COLO829 (cell line): ENCODE measurements around the gene LMOD1.
"Not testable (repeated sequence)": the region's sequence is repeated elsewhere in the genome, so short reads cannot be mapped to it uniquely, and the experiment has no call there.

Source experiments
- DNase-seq: peaks from one replicate; pipeline ENCODE4 v3.0.0; 2012; ENCODE audit warnings: low spot score

Gene LMOD1

DNA sequence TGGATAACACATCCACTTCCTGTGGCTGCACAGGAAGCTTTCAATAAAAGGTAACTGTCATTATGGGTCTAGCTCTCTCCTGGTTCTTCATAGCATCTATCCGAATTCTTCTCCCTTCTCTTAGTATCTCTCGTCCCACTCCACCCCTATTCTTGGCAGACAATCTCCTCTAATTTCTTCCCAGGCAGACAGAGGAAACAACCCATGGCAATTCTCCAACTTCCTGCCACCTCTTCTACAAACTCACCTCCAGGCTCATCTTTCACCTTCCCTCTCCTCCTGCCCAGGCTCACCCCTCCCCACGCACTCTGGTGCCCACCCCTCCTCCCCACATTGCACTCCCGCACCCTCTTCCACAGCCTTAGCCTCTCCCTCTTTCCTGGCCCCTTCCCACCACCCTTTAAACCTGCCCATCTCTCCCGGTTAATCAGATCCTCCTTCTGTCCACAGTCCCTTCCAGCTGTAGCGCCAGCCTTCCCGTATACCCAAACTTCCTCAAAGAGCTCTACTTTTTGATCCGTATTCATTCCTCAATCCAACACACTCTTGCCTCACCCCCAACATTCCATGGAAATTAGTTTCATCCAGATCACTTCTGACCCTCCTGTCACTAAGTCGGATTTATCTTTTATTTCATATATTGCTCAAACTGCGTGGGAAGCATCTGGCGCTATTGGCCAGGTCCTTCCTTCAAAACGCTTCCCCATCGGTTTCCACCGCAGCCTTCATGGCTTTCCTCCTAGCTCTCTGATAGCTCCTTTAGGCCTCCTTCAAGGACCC, 31.7 kb downstream of the LMOD1 start:
- DNase-seq = no peak

DNA sequence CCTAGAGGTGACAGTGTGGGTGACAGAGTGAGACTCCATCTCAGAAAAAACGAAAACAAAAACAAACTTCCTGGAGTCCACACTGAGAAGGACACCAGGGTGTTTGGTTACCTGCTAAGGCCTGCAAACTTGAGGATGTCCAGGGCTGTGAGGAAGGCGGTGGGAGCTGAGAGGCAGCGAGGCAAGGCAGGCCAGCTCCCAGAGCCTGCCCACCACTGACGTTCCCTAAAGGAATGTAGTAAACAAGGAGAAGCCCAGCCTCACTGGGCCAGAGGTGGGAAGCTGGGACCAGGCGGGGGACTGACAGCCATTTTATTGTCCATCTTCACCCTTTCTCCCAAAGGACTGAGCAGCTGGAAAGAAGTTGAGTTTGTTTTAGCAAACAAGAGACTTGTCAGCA, 33.5 kb downstream of the LMOD1 start:
- DNase-seq = no peak

DNA sequence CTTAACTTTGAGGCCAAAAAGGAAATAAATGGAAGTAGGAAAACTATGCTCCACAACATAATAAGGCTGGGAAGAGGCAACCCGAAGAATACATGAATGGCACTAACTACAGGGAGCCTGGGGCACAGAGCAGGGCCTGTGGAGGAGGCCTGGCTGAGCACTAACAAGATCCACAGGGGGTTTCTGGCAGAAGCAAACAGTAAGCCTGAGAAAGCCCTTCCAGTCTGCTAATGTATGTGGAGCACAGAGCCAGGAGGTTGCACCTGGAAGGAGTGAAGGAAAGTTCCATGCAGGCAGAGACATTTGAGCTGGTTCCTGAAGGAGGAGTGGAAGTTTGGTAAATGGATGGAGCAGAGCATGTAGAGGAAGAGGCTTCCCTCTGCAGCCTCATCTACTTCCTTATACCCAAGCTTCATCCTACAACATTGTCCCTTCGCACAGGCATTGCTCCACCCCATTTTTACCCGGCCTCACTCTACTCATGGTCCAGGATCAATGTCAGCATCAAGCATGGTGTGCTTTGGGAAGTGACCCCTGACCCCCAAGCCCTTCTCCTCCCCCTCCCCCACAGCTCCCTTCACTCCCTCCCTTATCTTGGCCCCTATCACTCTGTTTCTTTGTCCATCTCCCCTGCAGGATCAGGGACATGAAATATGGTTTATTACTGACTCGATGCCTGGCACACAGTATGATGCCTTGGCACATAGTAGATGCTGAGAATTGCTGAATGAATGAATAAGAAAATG, 34.3 kb downstream of the LMOD1 start:
- DNase-seq = no peak

DNA sequence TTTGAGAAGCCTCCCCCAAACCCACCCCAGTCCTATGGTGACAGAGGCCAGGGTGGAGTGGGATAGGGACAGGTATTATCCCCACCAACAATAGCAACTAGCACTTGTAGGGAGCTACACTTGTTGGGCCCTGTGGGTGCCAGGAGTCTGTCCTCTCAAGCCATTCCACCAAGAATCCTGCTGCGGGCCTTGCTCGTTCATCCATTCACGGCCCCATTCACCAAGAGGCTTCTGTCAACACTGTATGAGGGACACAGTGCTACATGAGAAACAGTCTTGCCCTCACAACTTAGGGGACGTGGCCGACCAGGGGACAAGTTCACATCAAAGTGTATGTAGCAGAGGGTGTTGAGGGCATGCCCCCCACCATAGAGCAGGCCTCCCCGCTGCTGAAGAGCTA, 38.7 kb downstream of the LMOD1 start:
- no peak for DNase-seq

DNA sequence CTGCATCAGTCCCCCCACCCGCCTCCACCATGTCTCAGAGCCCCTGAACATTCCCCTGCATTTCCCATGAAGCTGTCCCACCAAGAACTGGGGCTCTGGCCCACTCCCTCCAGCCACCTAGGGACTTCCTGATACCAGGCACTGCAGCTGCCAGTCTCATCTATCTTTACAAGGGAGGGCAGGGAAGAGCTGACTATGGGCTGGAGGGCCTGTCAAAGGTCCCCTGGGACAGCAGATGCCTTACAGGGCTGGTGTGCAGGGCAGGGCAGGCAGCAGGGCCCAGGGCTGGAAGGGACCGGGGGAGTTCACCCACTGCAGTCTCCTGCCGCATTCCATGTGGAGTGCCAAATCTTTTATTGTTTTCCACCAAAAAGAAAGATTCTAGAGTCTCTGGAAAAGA, 40.0 kb downstream of the LMOD1 start:
- no peak for DNase-seq

DNA sequence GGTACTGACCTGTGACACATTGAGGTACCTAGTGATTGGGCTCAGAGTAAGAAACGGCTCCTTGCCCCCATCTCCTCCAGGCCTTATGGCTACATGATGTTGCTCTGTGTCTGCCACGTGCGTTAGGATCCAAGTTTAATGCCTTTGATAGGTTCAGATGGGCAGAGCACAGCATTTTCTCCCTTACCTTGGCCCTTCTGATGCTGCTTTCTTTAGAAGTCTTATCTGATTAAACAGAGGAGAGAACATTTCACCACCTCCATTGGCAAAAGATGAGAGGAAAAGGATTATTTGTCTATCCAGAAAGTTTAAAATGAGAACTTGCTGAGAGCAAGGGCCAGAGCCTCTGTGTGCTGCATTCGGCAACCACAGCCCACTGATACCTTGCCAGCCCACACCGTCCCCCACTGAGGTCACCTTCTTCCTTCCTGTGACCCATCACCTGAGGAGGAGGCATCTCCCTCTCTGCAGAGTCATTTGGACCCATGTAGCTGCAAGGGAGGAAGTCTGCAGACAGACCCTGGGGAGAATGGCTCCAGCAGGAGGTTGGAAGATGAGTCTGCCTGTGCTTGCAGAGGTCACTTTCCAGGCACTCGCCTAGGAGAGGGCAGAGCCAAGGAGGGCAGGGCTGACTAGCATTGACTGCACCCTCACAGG, 41.0 kb downstream of the LMOD1 start:
- no peak for DNase-seq

DNA sequence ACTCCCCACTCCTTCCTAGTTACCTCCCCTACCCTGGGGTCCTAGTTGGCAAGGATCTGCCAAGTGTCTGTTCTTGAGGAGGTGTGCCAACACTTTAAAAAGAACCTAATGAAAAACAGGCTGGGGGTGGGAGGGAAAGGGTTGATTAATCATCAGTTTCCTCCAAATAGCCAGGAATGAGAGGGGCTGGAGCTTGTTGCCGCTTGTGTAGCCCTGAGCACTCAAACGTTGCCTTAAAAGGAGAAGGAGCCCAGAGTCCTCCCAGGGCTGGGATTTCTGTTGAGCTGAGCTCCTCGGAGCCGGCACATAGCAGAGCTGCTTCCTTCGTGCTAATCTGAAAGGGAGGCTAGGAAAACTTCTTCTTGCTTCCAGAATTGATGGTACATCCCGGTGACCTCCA, 41.8 kb downstream of the LMOD1 start:
- DNase-seq = no peak

DNA sequence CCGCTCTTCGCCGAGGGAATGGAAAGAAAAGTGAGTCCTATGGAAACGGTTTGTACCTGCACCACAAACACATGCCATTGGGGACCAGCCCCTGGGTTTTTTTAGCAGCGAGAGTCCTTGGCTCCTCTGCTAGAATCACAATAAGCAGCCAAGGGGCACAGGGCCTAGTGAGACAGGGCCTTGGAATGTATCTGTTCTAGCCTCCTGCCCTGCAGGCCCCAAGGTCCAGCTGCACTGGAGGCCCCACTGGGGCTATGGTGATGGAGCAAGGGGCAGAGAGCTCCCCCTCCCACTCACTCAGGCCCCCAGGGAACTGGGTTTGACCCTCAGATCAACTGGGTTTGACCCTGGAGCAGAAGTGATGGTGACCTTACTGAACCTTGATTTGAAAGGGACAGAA, 43.2 kb downstream of the LMOD1 start:
- no peak for DNase-seq

DNA sequence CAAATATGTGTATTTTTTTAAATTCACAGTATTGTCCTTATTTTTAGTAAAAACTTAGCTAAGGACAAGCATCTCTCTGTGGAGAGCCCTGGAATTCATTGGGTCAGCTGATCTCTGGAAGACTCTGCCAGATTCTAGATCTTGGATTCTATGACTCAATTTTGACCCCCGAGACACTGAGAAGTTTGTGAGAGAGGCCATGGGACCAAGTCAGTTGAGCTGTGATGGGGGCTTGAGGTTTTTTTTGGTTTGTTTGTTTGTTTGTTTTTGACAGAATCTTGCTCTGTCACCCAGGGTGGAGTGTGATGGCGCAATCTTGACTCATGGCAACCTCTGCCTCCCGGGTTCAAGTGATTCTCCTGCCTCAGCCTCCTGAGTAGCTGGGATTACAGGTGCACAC, 44.1 kb downstream of the LMOD1 start:
- peak; percentile 60 for DNase-seq

DNA sequence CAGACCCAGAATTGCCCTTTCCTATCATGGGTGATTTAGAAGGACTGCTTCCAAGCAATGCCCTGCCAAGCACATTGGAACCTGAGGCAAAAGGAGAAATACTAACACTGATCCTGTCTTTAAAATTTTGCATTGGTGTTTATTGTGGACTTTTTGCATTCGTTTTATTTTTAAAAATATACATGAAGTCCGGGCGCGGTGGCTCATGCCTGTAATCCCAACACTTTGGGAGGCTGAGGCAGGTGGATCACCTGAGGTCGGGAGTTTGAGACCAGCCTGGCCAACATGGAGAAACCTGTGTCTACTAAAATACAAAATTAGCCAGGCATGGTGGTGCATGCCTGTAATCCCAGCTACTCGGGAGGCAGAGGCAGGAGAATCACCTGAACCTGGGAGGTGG, 45.3 kb downstream of the LMOD1 start:
- DNase-seq = not testable (repeated sequence)

DNA sequence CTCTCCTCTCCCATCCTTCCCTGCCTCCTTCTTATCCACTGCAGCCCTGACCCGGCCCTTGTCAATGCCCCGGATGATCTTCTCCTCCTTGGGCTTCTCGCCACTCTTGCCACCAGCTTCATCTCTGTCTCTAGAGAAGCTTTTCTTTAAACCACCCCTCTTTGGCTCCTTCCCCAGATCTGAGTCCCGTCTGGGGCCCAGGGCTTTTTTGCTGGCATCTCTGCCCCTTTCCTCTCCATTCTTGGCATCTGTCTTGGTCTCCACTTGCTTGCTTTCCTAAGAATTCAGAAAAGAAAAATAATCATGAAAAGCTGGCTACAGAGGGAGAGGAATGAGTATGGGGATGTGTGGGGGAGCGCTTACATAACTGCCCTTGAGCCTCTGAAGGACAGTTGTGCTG, 45.9 kb downstream of the LMOD1 start:
- DNase-seq = no peak

DNA sequence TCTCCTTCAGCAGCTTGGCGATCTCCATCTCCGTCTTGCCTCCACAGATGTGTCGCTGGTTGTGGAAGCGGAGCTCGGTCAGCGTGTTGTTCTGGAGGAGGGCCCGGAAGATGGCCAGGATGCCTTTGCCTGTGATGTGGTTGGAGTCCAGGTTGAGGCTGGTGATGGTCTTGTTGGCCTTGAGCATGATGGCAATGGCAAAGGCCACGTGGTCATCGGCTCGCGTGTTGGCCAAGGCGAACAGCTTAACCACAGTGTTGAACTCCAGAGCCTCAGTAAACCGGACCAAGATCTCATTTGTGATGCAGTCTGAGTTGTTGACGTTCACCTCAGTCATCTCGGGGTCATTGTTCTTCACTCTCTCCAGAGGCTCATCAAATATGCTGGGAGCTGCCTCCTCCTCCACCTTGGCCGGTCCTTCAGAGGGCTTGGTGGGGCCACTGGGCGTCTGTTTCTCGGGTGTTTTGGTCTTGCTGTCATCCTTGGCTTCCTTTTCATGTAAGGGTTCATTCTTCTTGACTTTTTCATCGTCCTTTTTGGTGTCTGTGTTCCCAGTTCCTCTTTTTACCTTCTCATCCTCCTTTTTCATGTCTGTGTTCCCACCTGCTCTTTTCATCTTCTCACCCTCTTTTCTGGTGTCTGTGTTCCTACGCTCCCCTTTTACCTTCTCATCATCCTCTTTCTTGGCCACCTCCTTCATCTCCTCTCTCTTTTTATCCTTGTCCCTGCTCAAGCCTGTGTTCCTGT, 46.5 kb downstream of the LMOD1 start:
- DNase-seq = no peak

DNA sequence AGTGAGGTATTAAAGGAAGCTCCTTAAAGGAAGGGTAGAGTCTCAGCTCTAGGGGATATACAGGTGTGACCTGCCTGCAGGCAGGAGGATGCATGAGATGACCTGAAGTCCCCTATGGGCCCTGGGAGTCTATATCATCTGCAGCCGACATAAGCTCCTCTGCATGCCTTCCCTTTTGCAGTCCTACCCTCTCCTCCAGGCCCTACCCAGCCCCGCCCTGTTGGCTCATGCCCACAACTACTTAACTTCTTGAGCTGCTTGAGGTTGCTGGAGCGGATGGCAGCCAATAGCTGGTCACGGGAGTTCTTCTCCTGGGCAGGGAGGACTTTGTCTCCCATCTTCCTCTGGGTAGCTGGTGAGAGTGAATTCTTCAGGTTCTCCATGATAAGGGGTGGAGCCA, 47.4 kb downstream of the LMOD1 start:
- DNase-seq = no peak

DNA sequence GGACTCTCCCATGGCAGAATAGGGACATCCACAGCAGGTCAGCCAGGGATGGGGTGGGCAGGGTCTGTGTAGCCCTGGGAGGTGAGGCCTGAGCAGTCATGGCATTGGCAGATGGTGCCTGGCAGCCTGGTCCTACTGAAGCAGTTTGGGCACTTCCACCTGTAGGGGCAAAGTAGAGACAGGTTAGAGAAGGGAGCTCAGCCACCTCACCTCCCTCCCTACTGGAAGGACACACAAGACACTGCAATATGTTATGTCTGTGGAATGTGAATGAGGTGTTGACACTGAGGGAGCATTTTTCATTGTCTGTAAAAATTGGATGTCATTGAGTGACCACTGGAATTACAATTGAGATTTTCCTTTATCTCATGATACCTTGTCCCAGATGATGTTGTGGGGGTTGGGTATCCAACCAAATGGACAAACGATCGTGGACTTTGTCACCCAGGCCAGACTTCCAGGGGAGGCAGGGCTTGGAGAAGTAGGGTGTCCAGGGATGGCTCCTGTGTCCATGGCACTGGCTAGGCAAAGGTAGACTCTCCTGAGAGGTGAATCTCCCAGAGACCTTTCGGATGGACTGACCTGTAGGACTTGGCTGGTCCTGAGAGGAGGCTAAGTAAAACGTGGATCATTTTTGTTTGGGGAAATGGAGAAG, 48.0 kb downstream of the LMOD1 start:
- DNase-seq = no peak

DNA sequence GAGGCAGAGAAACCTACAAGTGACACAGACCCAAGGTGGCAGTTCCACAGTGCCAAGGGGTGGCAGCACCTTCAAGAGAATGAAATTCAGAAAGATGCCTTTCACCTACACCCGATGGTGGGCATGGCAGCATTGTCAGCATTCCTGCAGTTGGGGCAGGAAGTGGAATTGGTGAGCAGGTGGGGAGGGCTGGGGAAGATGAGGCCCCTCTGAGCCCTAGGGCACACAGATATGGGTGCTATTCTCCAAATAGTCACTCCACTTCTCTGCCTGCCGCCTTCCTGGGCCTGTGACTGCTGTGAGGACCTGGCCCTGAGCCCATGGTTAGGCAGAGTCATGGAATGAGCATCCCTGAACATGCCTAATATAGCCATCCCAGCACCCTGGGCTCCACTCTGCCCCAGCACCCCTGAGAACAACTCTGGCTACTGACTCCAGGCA, 49.4 kb downstream of the LMOD1 start:
- no peak for DNase-seq

DNA sequence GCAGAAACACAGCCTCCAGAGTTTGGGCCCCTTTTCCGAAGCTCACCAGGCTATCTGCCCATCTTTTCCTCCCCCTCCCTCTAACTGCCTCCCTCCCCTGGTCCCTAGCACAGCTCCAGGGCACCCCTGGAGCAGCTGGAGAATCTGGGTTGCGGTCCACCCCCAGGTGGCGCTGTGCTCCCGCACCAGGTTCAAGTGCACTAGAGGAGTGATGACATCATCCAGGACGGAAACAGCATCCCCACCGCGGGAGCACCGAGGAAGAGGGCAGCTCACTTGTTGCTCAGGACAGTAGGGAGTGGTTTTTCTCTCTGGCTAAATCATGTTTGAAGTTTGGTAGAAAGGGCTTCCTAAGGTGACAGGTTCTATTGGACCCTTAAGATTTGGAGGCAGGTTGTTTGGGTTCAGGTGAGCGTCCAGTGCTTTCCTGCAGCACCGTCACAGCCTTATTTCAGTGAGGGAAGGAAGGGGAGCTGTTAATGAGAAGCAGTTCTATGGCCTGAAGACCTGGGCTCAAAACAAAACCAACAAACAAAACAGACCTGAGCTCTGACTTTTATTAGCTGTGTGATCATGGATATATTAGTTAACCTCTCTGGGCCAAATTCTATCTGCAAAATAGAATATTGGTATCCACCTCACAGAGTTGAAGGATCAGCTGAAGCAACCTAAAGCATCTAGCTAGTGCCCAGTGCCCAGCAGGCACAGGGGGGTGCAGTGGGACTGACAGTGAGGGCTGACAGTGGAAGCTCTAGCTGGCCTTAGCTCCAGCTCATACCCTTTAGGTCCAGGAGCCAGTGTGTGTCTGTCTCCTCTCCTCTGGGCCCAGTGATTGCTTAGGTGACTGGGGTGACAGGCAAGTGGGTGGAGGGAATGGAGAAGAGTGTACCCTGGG, 50.2 kb downstream of the LMOD1 start:
- peak; percentile 86 for DNase-seq

DNA sequence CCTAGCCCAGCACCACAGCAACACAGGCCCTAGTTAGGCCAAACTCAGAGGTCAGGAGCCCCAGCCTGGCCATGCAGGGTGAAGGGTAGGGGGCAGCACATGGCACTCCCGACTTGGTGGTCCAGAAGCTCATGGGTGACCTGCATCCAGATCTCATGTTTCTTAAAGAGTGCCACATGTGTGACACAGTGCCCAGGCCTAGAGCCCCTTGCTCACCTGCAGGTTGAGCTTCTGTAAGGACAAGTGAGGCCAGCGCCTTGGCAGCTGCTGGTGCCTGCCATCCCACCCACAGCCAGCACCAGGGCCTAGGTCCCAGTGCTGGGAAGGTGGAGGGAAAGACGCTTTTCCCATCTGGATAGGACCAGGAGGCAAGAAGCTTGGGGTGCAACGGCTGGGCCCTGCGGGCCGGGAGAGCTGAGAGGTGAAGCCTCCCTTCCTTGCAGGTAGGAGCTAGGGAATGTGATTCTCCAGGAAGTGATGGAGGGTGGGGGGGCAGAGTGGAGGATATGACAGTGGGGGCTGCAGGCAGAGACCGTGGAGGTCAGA, 51.2 kb downstream of the LMOD1 start:
- DNase-seq = no peak

DNA sequence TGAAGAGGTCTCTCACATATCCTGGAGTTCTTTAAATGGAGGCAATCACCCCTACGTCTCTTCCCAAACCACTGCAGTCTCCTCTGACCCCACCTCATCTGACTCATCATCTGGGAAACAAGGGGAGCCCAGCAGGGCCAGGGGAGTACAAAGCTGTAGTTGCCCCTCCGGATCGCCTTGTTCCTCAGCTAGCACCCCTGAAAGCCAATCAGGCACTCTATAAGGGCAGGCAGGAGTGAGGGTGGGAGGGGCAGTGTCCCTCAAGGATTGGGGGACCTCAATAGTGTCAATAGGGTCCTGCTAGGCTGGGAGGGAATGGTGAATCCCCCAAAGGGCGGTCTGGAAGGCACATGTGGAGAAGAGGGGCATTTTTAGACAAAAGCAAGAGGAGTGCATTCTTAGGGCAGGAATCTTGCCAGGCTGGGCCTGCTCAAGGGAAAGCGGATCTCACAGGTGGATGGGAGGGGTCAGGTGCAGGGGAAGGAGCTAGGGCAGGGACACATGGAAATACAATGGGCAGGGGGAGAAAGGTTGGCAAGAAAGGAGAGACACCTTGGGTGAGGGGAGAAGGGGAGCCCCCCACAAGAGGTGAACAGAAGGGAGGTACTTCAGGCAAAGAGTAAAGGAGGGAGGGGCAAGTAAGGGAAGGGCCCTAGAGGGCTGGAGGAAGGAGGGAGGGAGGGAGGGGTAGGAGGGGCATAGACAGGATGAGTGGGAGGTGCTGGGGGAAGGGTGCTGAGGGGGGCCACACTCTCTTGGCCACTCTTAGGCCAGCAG, 51.8 kb downstream of the LMOD1 start:
- DNase-seq = no peak

DNA sequence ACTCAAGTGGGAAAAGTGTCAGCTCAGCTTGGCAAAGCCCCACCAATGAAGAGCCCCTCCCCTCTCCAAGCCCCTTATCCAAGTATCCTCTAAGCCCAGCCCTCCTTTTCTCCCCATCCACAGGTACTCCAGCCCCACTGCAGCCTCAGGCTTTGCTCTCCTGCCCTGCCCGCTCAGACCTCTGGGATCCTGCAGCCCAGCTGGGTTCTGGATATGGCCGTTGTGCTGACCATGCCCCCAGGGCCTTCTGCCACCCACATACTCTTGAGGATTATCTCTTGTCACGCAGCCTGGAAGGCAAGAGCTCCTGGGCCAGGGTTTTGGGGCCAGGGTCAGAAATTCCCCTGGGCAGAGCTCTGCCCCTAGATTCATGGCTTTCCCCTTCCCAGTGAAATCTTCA, 52.9 kb downstream of the LMOD1 start:
- DNase-seq = no peak

DNA sequence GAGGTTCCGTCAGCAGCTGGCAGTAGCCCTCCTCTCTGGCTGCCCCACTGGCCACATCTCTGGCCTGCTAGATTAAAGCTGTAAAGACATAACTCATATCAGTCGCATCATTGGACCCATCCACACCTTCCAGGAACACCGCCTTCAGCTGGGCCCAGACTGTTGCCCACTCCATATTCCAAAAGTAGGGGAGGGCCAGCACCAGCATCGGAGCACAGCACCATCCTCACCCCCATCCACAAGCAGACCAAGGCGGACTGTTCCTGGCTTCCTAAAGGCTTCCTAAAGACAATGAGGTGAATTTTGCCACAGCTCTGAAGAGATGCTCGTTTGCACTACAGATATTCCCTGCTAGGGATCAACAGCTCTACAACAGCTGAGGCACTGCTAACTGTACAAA, 54.1 kb downstream of the LMOD1 start:
- no peak for DNase-seq
